ENCODE results near the gene IER2.

IER2 gene

DNA sequence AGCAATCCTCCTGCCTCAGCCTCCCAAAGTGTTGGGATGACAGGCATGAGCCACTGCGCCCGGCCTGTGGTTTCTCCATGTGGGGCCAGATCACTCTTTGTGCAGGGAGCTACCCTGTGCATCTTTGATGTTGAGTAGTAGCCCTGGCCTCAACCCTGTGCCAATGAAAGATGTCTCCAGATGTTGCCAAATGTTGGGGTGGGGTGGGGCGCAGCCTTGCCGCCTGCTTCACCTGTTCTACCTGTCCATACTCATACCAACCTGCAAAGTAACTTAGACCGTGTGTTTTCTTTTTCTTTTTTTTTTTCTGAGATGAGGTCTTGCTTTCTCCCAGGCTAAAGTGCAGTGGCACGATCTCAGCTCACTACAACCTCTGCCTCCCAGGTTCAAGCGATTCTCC lies 20.9 kb downstream of the IER2 start:
- Histone ChIP-seq H3K9me3 (ENCODE audit: control insufficient read depth, low read length) (no peaks in the 10 kb centered on the region), H2BK120ac (ENCODE audit: low read depth, low read length) (no peak overlapping the region), H3K4me1 (ENCODE audit: control insufficient read depth, insufficient read depth, low read depth, low read length) (peaks cover 31% of the 10 kb centered on the region), H3K27me3 (ENCODE audit: control insufficient read depth in 1 of 2, insufficient read depth in 1 of 2, low read length in 2 of 2) (no peaks in the 10 kb centered on the region), H3K4ac (ENCODE audit: low read depth in 1 of 2, low read length in 2 of 2) (no peak overlapping the region), H2AK5ac (ENCODE audit: low read length, severe bottlenecking) (peak overlapping the region; percentile 16), H2AFZ (ENCODE audit: low read depth, low read length) (no peak overlapping the region), H2BK15ac (ENCODE audit: low read depth, poor library complexity, severe bottlenecking) (no peak overlapping the region), H3K27ac (ENCODE audit: low read length, poor library complexity, severe bottlenecking) (no peak overlapping the region), H3K4me2 (ENCODE audit: low read length, poor library complexity, severe bottlenecking) (no peak overlapping the region), H2BK12ac (ENCODE audit: low read length in 2 of 2) (peak overlapping the region in 1 of 2 experiments; percentile 8), H3K18ac (ENCODE audit: low read depth in 1 of 2, low read length in 2 of 2) (no peak overlapping the region), H3K36me3 (ENCODE audit: control insufficient read depth in 1 of 2, insufficient read depth in 2 of 2, low read depth in 1 of 2, low read length in 2 of 2) (no peaks in the 10 kb centered on the region), H3K4me3 (ENCODE audit: insufficient read depth in 1 of 2, low read depth in 1 of 2, low read length in 2 of 2) (no peak overlapping the region), H3K14ac (ENCODE audit: low read length in 2 of 2) (no peak overlapping the region), H3K23ac (ENCODE audit: low read length in 2 of 2) (no peak overlapping the region), H3K9ac (ENCODE audit: low read length) (no peak overlapping the region), H3K79me1 (replicated peaks; ENCODE audit: low read length, poor library complexity, severe bottlenecking) (peaks cover 2% of the 10 kb centered on the region), H4K91ac (ENCODE audit: low read length) (peak overlapping the region; percentile 43), H4K8ac (ENCODE audit: low read length) (peak overlapping the region; percentile 15), H2BK5ac (ENCODE audit: low read depth, low read length, poor library complexity, severe bottlenecking) (no peak overlapping the region)
- WGBS: 95% methylated on average over 7 of the region's 7 CpGs
- no peak for DNase-seq

DNA sequence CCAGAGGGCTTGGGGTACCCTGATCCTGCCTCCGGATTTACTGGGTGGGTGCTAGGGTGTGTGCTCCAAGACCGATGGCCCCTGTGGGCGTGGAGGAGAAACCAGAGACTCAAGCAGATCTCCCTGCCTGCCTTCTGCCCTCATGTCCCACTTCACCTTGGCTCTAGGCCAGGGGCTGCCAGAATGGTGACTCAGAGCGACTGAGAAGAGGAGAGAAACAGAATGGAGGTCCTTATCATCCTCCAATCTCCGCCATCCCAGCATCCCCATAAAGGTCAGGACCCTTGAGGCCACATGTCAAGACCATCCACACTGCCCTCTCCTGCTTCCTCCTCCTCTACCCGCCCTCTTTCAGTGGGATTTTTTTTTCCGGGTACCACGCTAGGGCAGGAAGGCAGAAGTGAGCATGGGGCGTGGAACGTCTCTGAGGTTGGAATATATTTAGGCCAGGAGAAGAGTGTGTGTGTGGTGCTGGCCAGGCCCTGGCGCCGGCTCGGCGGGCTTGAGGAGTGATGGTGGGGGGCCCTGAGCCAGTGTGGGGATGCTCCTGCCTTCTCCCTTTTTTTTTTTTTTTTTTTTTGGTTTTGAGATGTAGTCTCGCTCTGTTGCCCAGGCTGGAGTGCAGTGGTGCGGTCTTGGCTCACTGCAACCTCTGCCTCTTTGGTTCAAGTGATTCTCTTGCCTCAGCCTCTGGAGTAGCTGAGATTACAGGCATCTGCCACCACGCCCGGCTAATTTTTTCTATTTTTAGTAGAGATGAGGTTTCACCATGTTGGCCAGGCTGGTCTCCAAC lies 22.3 kb downstream of the IER2 start:
- Histone ChIP-seq H3K18ac (ENCODE audit: low read depth in 1 of 2, low read length in 2 of 2) (peak overlapping the region; percentile 86 to 87), H3K23ac (ENCODE audit: low read length in 2 of 2) (no peak overlapping the region), H3K4me1 (ENCODE audit: control insufficient read depth, insufficient read depth, low read depth, low read length) (peaks cover 29% of the 10 kb centered on the region), H3K4me3 (ENCODE audit: insufficient read depth in 1 of 2, low read depth in 1 of 2, low read length in 2 of 2) (peak overlapping the region in 1 of 2 experiments; percentile 46), H4K8ac (ENCODE audit: low read length) (peak overlapping the region; percentile 95), H2AK5ac (ENCODE audit: low read length, severe bottlenecking) (peak overlapping the region; percentile 88), H3K79me1 (replicated peaks; ENCODE audit: low read length, poor library complexity, severe bottlenecking) (peaks cover 2% of the 10 kb centered on the region), H3K36me3 (ENCODE audit: control insufficient read depth in 1 of 2, insufficient read depth in 2 of 2, low read depth in 1 of 2, low read length in 2 of 2) (no peaks in the 10 kb centered on the region), H3K9me3 (ENCODE audit: control insufficient read depth, low read length) (no peaks in the 10 kb centered on the region), H2AFZ (ENCODE audit: low read depth, low read length) (no peak overlapping the region), H3K9ac (ENCODE audit: low read length) (peak overlapping the region; percentile 36), H3K14ac (ENCODE audit: low read length in 2 of 2) (no peak overlapping the region), H2BK12ac (ENCODE audit: low read length in 2 of 2) (peak overlapping the region; percentile 84 to 91), H3K4ac (ENCODE audit: low read depth in 1 of 2, low read length in 2 of 2) (peak overlapping the region; percentile 89 to 90), H4K91ac (ENCODE audit: low read length) (peak overlapping the region; percentile 98), H3K27ac (ENCODE audit: low read length, poor library complexity, severe bottlenecking) (peak overlapping the region; percentile 9), H2BK5ac (ENCODE audit: low read depth, low read length, poor library complexity, severe bottlenecking) (no peak overlapping the region), H2BK15ac (ENCODE audit: low read depth, poor library complexity, severe bottlenecking) (peak overlapping the region; percentile 76), H3K27me3 (ENCODE audit: control insufficient read depth in 1 of 2, insufficient read depth in 1 of 2, low read length in 2 of 2) (no peaks in the 10 kb centered on the region), H2BK120ac (ENCODE audit: low read depth, low read length) (peak overlapping the region; percentile 68), H3K4me2 (ENCODE audit: low read length, poor library complexity, severe bottlenecking) (no peak overlapping the region)
- WGBS: 50% methylated on average over 13 of the region's 18 CpGs
- peak; percentile 91 for DNase-seq

DNA sequence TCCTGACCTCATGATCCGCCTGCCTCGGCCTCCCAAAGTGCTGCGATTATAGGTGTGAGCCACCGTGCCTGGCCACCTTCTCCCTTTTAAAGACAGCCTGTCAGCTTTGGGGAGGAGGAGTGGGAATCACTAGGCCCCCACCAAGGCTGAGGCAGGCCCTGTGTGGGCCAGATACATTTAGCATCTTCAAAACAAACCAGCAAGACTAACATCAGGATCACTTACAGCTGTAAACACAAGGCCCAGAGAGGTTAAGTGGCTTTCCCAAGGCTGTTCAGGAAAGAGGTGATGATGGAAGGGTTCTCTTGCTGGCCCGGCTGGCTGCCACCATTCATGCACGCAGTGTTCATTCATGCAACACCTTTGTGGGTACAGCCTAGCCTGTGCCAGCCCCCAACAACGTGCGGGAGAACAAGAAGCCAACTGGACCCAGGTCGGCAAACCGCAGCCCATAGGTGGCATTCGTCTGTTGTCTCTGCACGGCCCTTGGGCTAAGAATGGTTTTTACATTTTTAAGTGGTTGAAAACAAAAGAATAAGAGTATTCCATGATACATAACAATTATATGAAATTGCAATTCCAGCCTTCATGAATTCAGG lies 23.0 kb downstream of the IER2 start:
- Histone ChIP-seq H3K18ac (ENCODE audit: low read depth in 1 of 2, low read length in 2 of 2) (peak overlapping the region; percentile 37 to 54), H3K23ac (ENCODE audit: low read length in 2 of 2) (no peak overlapping the region), H3K4ac (ENCODE audit: low read depth in 1 of 2, low read length in 2 of 2) (peak overlapping the region; percentile 40 to 66), H2AFZ (ENCODE audit: low read depth, low read length) (no peak overlapping the region), H4K91ac (ENCODE audit: low read length) (no peak overlapping the region), H2BK120ac (ENCODE audit: low read depth, low read length) (peak overlapping the region; percentile 39), H3K14ac (ENCODE audit: low read length in 2 of 2) (peak overlapping the region in 1 of 2 experiments; percentile 2), H3K27ac (ENCODE audit: low read length, poor library complexity, severe bottlenecking) (no peak overlapping the region), H3K9ac (ENCODE audit: low read length) (peak overlapping the region; percentile 42), H2AK5ac (ENCODE audit: low read length, severe bottlenecking) (peak overlapping the region; percentile 85), H3K9me3 (ENCODE audit: control insufficient read depth, low read length) (no peaks in the 10 kb centered on the region), H2BK12ac (ENCODE audit: low read length in 2 of 2) (peak overlapping the region; percentile 86 to 96), H3K4me3 (ENCODE audit: insufficient read depth in 1 of 2, low read depth in 1 of 2, low read length in 2 of 2) (no peak overlapping the region), H3K4me1 (ENCODE audit: control insufficient read depth, insufficient read depth, low read depth, low read length) (peaks cover 29% of the 10 kb centered on the region), H3K79me1 (replicated peaks; ENCODE audit: low read length, poor library complexity, severe bottlenecking) (peaks cover 2% of the 10 kb centered on the region), H4K8ac (ENCODE audit: low read length) (peak overlapping the region; percentile 5), H3K36me3 (ENCODE audit: control insufficient read depth in 1 of 2, insufficient read depth in 2 of 2, low read depth in 1 of 2, low read length in 2 of 2) (no peaks in the 10 kb centered on the region), H3K27me3 (ENCODE audit: control insufficient read depth in 1 of 2, insufficient read depth in 1 of 2, low read length in 2 of 2) (no peaks in the 10 kb centered on the region), H2BK5ac (ENCODE audit: low read depth, low read length, poor library complexity, severe bottlenecking) (no peak overlapping the region), H3K4me2 (ENCODE audit: low read length, poor library complexity, severe bottlenecking) (no peak overlapping the region), H2BK15ac (ENCODE audit: low read depth, poor library complexity, severe bottlenecking) (no peak overlapping the region)
- DNase-seq: no peak
- WGBS: 92% methylated on average over 11 of the region's 12 CpGs

DNA sequence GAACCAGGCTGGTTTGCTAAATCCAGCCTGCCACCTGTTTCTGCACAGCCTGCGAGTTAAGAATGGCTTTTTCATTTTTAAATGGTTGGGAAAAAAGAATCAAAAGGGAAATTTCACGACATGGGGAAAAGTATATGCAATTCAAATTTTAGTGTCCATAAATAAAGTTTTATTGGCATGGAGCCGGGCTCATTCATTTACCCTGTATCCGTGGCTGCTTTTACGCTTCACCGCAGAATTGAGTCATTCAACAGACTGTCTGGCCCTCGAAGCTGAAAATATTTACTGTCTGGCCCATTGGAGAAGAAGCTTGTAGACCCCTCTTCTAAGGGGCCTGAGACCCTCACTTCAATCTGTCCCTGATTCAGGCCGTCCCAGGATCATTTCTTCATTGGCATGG lies 26.1 kb downstream of the IER2 start:
- no peak overlapping the region for H2BK120ac ChIP-seq (ENCODE audit: low read depth, low read length)
- H3K9ac ChIP-seq (ENCODE audit: low read length): no peak overlapping the region
- peaks cover 18% of the 10 kb centered on the region for H3K4me1 ChIP-seq (ENCODE audit: control insufficient read depth, insufficient read depth, low read depth, low read length)
- peak overlapping the region; percentile 82 for H2AK5ac ChIP-seq (ENCODE audit: low read length, severe bottlenecking)
- H3K27me3 ChIP-seq (ENCODE audit: control insufficient read depth in 1 of 2, insufficient read depth in 1 of 2, low read length in 2 of 2): no peaks in the 10 kb centered on the region
- H2BK5ac ChIP-seq (ENCODE audit: low read depth, low read length, poor library complexity, severe bottlenecking): no peak overlapping the region
- no peak overlapping the region for H4K8ac ChIP-seq (ENCODE audit: low read length)
- H4K91ac ChIP-seq (ENCODE audit: low read length): no peak overlapping the region
- peak overlapping the region; percentile 36 for H3K27ac ChIP-seq (ENCODE audit: low read length, poor library complexity, severe bottlenecking)
- no peak for DNase-seq
- no peaks in the 10 kb centered on the region for H3K36me3 ChIP-seq (ENCODE audit: control insufficient read depth in 1 of 2, insufficient read depth in 2 of 2, low read depth in 1 of 2, low read length in 2 of 2)
- no peak overlapping the region for H3K4me2 ChIP-seq (ENCODE audit: low read length, poor library complexity, severe bottlenecking)
- H3K14ac ChIP-seq (ENCODE audit: low read length in 2 of 2): no peak overlapping the region
- no peak overlapping the region for H3K4me3 ChIP-seq (ENCODE audit: insufficient read depth in 1 of 2, low read depth in 1 of 2, low read length in 2 of 2)
- 87% methylated on average over 8 of the region's 8 CpGs for WGBS
- no peaks in the 10 kb centered on the region for H3K79me1 ChIP-seq (replicated peaks; ENCODE audit: low read length, poor library complexity, severe bottlenecking)
- H2AFZ ChIP-seq (ENCODE audit: low read depth, low read length): no peak overlapping the region
- no peak overlapping the region for H2BK12ac ChIP-seq (ENCODE audit: low read length in 2 of 2)
- no peak overlapping the region for H3K18ac ChIP-seq (ENCODE audit: low read depth in 1 of 2, low read length in 2 of 2)
- H2BK15ac ChIP-seq (ENCODE audit: low read depth, poor library complexity, severe bottlenecking): no peak overlapping the region
- H3K23ac ChIP-seq (ENCODE audit: low read length in 2 of 2): no peak overlapping the region
- H3K4ac ChIP-seq (ENCODE audit: low read depth in 1 of 2, low read length in 2 of 2): no peak overlapping the region
- no peaks in the 10 kb centered on the region for H3K9me3 ChIP-seq (ENCODE audit: control insufficient read depth, low read length)

Data from mesenchymal stem cell (in vitro differentiated cells and primary cell).